HG03571 (cell line): Measurements from ENCODE around the gene BCL2L11.

Source experiments
- ATAC-seq: cut with Tn5 transposase; IDR thresholded peaks from one replicate; pipeline ENCODE4 v1.9.1; 2021; ENCODE audit not compliant: unreplicated experiment

BCL2L11 gene

DNA sequence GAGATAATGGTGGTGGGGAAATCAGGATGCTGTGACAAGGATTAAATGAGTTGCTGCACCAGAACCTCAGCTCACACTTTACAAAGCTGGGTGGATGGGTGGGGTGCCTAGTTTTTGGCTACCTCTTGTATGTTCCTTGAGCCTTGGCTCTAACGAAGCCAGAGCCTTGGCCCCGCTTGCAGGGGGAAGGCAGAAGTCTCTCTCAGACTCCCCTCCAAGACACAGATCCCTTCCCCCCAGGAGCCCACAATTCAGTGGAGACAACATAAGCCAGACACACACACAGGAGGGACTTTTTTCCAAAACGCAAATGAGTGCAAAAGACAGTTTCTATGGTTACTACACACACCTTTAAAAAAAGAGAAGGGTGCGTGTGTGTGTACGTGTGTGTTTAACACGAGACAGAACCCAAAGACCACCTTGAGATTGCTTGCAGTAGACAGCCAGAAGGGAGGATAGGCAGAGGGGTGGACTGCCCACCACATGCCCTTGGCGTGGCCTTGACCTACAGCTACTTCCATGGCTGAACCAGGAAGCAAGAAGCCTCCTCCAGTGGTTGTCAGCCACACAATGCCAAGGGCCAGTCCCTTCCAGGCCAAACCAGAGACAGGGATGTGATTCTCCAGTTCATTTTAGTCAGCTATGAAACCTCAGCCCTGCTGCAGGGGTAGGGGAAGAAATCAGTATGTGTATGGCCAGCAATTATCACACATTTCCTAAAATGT lies 70.3 kb downstream of the BCL2L11 start:
- no peak for ATAC-seq

DNA sequence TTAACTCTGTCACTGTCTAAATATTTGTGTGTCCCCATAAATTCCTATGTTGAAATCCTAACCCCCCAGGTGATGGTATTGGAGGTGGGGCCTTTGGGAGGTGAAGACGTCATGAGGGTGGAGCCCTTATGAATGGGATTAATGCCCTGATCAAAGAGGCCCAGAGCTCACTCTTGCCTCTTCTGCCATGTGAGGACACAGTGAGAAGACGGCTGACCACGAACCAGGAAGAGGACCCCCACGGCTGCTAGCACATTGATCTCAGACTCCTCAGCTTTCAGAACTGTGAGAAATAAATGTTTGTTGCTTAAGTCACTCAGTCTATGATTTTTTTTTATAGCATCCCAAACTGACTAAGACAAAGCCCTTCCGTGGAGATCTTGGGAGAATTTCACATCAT lies 71.2 kb downstream of the BCL2L11 start:
- no peak for ATAC-seq

GRCh38 chr2:111192776-111193368 lies 72.2 kb downstream of the BCL2L11 start:
- ATAC-seq, result no peak

GRCh38 chr2:111194835-111195621 lies 74.3 kb downstream of the BCL2L11 start:
- peak; percentile 87 for ATAC-seq

GRCh38 chr2:111196435-111196834 lies 75.7 kb downstream of the BCL2L11 start:
- no peak for ATAC-seq

GRCh38 chr2:111198701-111199100 lies 78.0 kb downstream of the BCL2L11 start:
- no peak for ATAC-seq

DNA sequence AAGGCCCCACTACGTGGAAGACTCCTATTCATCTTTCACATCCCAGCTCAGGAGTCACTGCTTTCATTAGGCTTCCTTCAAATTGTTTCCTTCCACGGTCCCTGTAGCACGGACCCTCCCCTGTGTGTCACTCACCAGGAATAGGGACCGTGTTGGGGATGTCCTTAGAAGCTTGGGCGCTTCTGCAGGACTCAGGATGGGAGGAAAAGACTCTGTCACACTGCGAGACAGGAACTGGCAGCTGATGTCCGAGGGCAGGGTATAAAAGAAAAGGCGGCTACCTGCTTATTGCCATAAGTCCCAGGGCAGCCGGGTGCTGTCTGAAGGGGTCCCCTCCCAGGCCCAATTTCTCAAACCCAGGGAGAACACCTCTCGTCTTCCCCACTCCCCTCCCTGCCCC lies 79.1 kb downstream of the BCL2L11 start:
- no peak for ATAC-seq

- ATAC-seq, result no peak
Measured at GRCh38 chr2:111200333-111200881, 79.7 kb downstream of the BCL2L11 start.

- ATAC-seq, result peak; percentile 65
Measured at GRCh38 chr2:111201214-111201613, 80.5 kb downstream of the BCL2L11 start.

- no peak for ATAC-seq
Measured at GRCh38 chr2:111202266-111203040, 81.7 kb downstream of the BCL2L11 start.

- ATAC-seq, result no peak
Measured at GRCh38 chr2:111204706-111205105, 84.0 kb downstream of the BCL2L11 start.

DNA sequence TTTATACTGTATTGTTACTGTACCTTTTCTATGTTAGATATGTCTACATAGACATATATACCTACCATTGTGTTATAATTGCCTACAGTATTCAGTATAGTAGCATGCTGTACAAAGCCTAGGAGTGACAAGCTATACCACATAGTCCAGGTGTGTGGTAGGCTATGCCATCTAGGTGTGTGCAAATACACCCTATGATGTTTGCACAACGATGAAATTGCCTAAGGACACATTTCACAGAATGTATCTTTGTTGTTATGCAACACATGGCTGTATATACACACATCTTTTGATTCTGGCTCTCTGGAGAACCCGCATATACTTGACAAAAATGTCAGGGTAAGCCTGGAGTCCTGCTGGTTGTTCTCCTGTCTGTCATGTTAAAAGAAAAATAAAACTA lies 85.1 kb downstream of the BCL2L11 start:
- no peak for ATAC-seq

GRCh38 chr2:111207851-111208250 lies 87.1 kb downstream of the BCL2L11 start:
- no peak for ATAC-seq

- no peak for ATAC-seq
Measured at GRCh38 chr2:111208639-111209038, 87.9 kb downstream of the BCL2L11 start.

DNA sequence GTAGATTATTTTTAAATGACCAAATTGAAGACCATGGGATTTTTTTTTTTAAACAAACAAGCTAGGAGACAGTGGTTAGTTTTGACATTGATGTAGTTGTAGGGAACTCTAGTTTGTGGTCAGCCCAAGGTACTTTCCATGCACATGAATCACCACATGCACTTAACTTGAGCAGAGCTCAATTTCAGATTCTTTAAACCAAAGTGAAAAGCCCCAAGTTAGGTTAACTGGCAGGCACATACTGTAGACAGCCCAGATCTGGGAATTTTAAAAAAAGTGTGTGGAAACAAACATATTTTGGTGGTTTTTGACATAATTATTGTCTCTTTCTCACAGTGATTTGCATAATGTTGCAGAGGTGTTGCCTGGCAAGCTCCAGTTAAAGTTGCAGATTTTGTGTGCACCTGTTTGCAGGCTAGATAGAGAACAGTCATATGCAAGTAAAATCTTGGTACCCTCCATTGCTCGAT lies 88.4 kb downstream of the BCL2L11 start:
- peak; percentile 91 for ATAC-seq

- ATAC-seq, result no peak
Measured at GRCh38 chr2:111210036-111210435, 89.3 kb downstream of the BCL2L11 start.

DNA sequence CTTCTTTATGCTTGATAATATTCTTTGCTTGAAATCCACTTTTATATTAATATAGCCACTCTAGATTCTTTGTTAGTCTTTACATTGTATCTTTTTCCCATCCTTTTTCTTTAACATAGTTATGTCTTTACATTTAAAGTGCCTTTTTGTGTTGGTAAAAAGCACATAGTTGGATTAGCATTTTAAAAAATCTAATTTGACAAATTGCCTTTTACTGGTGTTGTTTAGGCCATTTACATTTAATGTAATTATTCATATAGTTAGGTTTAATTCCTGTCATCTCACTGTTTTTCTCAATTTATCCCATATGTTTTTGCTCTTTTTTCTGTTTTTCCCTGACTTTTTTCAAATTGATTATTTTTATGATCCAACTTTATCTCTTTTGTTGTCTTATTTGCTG lies 93.2 kb downstream of the BCL2L11 start:
- ATAC-seq, result no peak

GRCh38 chr2:111216811-111217652 lies 96.3 kb downstream of the BCL2L11 start:
- no peak for ATAC-seq
